NCI-H226 (cell line): ENCODE measurements around the gene SRR.
A peak's percentile ranks its signal among the peaks of the same experiment; 100 is the strongest.
"Not testable (repeated sequence)": the region's sequence is repeated elsewhere in the genome, so short reads cannot be mapped to it uniquely, and the experiment has no call there.

Experiments used
- DNase-seq: peaks from one replicate; pipeline ENCODE4 v3.0.0-alpha.2; 2015

Gene SRR

GRCh38 chr17:2303204-2304188 is at the start of gene SRR, which contains the start of gene SMG6:
Gene SRR, plus strand, starts transcription at chr17:2303950. Its CDS starts 11,611 bp downstream, at chr17:2315561.
Gene SMG6, minus strand, starts transcription at chr17:2303785. Its CDS starts 65 bp downstream, at chr17:2303720.
- DNase-seq = peak; percentile 87

- DNase-seq = not testable (repeated sequence)
Observed at GRCh38 chr17:2258830-2259229, 44.9 kb upstream of the SRR start.

- no peak for DNase-seq
Observed at GRCh38 chr17:2259769-2260536, 43.8 kb upstream of the SRR start.

GRCh38 chr17:2262135-2262587 is 41.6 kb upstream of the SRR start:
- peak; percentile 76 for DNase-seq

- DNase-seq = no peak
Observed at GRCh38 chr17:2263183-2264066, 40.3 kb upstream of the SRR start.

GRCh38 chr17:2264067-2264860 is 39.5 kb upstream of the SRR start:
- DNase-seq = peak; percentile 65

GRCh38 chr17:2265166-2265565 is 38.6 kb upstream of the SRR start:
- DNase-seq = not testable (repeated sequence)

- DNase-seq = no peak
Observed at GRCh38 chr17:2266045-2266864, 37.5 kb upstream of the SRR start.

GRCh38 chr17:2266865-2267228 is 36.9 kb upstream of the SRR start:
- no peak for DNase-seq

- no peak for DNase-seq
Observed at GRCh38 chr17:2267354-2267753, 36.4 kb upstream of the SRR start.

GRCh38 chr17:2271985-2272702 is 31.6 kb upstream of the SRR start:
- no peak for DNase-seq

- DNase-seq = no peak
Observed at GRCh38 chr17:2274414-2274813, 29.3 kb upstream of the SRR start.

GRCh38 chr17:2275722-2276121 is 28.0 kb upstream of the SRR start:
- no peak for DNase-seq

GRCh38 chr17:2277429-2278170 is 26.1 kb upstream of the SRR start:
- no peak for DNase-seq

GRCh38 chr17:2279707-2280106 is 24.0 kb upstream of the SRR start:
- no peak for DNase-seq

GRCh38 chr17:2282297-2282873 is 21.4 kb upstream of the SRR start:
- peak; percentile 44 for DNase-seq

- no peak for DNase-seq
Observed at GRCh38 chr17:2283302-2283701, 20.4 kb upstream of the SRR start.

GRCh38 chr17:2289878-2290478 is 13.8 kb upstream of the SRR start:
- no peak for DNase-seq

- DNase-seq = no peak
Observed at GRCh38 chr17:2292100-2292499, 11.7 kb upstream of the SRR start.
